ENCODE data around the gene DNMT1.

DNMT1 gene

DNA sequence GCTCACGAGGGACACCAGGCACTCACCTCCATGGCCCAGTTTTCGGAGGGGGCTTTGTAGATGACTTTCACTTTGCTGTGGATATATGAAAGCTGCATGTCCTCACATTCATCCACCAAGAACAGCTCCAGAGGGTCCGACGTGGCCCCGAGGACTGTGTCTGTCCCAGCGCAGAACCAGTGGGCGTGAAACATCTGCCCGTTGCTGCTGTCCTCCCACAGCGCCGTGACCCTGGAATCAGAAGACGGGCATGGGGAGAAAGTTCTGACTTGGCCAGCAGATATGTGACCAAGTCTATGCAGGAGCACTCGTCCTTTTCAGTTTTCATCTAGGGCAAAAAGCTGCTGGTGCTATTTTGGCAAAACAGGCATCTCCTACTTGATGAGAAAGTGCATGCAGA, 45.3 kb downstream of the DNMT1 start:
- no peak overlapping the region for H3K4me3 ChIP-seq (ENCODE audit: low read length)
- no peak for TF ChIP-seq ZNF274 (IDR thresholded peaks at IDR 0.05; ENCODE audit: low read depth, low read length)

DNA sequence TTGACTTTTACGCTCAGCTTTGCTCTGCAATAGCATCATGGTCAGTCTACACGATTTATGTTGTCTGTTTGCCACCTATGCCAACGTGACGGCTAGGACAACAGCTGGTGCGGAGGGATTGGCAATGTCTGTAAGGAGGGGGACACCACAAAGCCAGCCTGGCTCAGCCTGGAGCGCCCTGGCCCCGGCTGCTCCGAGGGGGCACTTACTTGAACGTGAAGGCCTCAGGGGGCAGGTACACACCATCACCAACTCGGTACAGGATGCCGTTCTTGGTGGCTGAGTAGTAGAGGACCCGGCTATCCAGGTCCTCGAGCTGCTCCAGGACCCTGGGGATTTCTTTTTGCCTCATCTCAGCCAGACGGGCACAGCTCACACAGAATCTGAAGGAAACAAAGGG, 48.6 kb downstream of the DNMT1 start:
- TF ChIP-seq ZNF274 (IDR thresholded peaks at IDR 0.05; ENCODE audit: low read depth, low read length): no peak
- H3K4me3 ChIP-seq (ENCODE audit: low read length): no peak overlapping the region

DNA sequence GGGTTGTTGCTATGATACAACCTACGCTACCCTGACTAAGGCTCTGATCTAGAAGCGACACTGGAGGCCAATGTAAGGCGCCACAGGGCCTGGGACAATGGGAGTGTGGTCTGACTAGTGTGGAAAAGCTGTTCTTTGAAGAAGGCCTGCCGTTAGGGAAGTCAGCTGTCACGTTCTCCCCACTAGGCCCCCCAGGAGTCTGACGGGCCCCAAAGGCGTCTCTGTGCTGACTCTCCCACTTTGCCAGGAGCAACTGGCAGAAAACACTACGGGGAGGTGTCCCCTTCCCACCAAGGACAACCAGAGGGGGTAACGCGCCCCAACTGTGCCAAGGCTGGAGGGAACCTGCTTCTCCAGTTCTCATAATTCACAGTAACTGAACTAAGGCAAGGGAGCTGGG, 49.7 kb downstream of the DNMT1 start:
- H3K4me3 ChIP-seq (ENCODE audit: low read length): no peak overlapping the region
- TF ChIP-seq ZNF274 (IDR thresholded peaks at IDR 0.05; ENCODE audit: low read depth, low read length): no peak

DNA sequence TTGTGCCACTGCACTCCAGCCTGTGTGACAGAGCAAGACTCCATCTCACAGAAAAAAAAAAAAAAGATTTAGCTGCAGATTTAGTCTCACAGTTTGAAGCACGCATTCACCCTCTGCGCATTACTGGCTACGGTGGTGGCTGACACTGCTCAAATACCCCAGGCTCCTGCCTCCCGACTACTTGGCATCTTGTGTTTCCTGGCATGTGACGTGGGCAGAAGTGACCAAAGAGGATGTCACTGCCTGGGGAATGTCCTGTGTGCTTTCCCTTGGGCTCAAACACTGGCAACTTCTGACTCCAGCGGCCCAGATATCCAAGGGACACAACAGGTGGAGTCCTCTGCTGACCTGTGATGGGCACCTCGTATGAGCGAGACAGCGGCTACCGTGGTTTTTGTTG, 50.4 kb downstream of the DNMT1 start:
- H3K4me3 ChIP-seq (ENCODE audit: low read length): no peak overlapping the region
- TF ChIP-seq ZNF274 (IDR thresholded peaks at IDR 0.05; ENCODE audit: low read depth, low read length): no peak

DNA sequence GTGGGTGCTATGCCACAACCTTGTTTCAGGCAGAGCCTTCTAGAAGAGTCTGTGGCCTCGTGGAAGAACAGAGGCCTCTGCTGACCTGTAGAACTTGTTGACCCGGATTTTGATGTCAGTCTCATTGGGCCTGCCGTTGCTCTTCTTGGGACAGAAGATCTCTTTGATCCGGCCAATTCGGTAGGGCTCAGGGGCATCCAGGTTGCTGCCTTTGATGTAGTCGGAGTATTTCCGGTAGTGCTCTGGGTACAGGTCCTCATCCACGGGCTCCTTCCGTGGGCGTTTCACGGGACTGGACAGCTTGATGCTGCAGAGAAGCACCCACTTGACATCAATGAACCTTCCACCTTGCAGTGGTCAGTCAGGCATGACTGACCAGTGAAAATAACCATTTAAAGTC, 51.1 kb downstream of the DNMT1 start:
- no peak overlapping the region for H3K4me3 ChIP-seq (ENCODE audit: low read length)
- no peak for TF ChIP-seq ZNF274 (IDR thresholded peaks at IDR 0.05; ENCODE audit: low read depth, low read length)

DNA sequence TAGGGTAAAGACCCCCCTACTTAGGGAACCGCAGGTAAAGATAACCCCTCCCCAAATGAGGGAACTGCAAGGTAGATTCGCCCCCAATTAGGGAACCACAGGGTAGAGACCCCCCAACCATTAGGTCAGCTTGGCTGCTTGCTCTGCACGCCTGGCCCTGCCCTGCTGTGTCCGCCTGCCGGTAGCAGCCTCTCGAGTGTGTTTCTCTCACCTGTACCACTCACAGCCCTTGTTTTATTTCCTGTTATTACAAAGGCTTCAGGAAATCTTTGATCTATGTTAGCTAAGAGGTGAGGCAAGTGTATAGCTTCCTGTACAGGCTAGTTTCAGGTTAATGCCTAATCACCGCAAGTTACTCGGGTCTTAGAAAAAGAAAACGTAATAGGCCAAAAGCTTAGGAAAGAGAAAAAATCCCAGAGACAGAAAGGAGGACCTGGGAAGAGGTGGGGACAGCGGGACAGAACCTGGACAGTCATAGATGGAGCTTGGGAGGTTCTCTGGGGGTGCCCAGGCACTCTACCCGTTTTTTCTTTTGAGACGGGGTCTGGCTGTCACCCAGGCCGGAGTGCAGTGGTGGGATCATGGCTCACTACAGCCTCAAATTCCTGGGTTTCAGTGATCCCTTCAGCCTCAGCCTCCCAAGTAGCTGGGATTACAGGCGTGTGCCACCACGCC, 51.9 kb downstream of the DNMT1 start:
- TF ChIP-seq ZNF274 (IDR thresholded peaks at IDR 0.05; ENCODE audit: low read depth, low read length): no peak
- no peak overlapping the region for H3K4me3 ChIP-seq (ENCODE audit: low read length)

DNA sequence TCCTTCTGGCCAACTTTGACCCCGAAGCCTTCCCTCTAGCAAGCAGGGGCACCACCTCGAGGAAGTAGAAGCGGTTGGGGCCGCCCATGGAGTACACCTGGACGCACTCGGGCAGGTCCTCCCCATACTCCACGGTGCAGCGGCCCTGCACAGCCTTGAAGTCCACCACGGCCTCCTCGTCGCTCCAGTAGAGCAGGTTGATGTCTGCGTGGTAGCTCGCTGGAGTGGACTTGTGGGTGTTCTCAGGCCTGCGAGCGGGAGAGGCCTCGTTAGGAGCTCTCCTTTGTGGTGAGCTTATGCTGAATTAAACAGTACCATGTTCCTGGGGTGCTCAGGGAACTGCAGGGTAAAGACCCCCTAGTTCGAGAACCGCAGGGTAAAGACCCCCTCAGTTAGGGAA, 52.8 kb downstream of the DNMT1 start:
- H3K4me3 ChIP-seq (ENCODE audit: low read length): no peak overlapping the region
- TF ChIP-seq ZNF274 (IDR thresholded peaks at IDR 0.05; ENCODE audit: low read depth, low read length): no peak

DNA sequence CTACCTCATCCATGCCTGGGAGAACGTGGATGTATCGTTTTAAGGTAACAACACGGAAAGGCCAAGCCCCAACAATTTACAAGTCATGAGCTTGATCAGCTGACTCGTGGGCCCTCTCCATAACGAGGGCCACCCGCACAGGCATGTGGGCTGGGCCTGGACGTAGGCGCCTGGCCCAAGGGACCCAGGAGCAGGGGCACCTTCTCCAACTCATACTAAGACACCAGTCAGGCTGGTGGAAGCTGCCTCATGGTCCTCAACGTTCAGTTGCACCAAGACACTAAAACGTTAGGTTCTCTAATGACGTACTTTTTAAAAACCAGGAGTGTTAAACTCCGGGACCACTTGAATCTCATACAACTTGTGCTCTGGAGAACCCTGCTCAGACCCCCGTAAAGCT, 53.3 kb downstream of the DNMT1 start:
- TF ChIP-seq ZNF274 (IDR thresholded peaks at IDR 0.05; ENCODE audit: low read depth, low read length): no peak
- H3K4me3 ChIP-seq (ENCODE audit: low read length): no peak overlapping the region

DNA sequence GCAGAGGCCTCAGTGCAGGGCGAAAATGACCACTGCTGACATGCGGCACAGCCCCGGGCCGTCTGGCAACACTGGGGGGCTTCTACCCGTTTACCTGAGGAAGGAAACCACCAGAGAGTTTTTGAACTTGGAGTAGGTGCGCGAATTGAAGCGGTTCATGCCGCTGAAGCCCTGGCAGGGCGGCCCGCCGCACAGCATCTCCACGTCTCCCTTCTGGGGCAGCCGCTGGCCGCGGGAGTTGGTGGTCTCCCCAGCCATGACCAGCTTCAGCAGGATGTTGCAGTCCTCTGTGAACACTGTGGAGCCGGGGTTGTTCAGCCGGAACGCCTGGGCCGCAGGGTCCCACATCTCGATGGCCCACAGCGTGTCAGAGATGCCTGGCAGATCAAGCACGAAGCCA, 54.8 kb downstream of the DNMT1 start:
- TF ChIP-seq ZNF274 (IDR thresholded peaks at IDR 0.05; ENCODE audit: low read depth, low read length): no peak
- no peak overlapping the region for H3K4me3 ChIP-seq (ENCODE audit: low read length)

DNA sequence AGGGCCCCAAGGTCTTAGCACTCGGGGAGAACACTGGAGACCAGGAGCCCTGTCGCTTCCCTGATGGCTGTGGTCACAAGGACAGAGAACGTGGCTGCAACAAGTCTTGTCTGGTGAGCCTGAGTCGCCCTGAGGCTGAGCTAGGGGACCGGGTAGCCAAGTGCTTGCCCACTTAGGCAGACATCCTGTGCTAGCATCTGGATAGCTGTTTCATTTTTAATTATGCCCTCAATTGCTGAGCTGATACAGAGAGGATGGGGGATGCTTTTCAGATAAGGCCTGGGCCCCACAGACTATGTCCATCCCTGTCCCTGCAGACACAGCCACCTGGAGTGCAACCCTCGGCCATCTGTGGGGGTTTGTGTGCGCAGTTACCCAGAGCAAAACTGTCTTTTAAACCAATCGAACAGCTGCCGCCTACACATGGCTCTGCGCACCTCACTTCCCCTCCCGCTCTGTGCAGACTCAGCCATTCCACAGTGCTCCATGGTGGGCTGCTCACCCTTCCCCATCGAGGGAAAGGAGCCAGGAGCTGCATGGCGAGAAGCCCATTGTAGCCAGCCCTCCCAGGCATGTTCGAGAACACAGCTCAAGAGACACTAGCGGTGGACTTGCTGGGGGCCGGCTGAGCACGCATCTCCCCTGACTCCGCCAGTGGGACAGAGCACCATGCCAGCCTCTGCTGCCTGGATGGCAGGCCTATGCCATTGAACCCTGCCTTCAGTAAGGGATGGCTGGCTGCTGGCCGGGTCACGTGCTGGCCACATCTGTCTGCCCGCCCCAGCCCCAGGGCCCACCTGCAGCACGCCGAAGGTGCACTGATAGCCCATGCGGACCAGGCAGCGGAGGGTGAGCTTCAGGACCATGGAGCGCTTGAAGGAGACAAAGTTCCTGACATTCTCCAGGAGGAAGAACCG, 55.6 kb downstream of the DNMT1 start:
- no peak overlapping the region for H3K4me3 ChIP-seq (ENCODE audit: low read length)
- no peak for TF ChIP-seq ZNF274 (IDR thresholded peaks at IDR 0.05; ENCODE audit: low read depth, low read length)

DNA sequence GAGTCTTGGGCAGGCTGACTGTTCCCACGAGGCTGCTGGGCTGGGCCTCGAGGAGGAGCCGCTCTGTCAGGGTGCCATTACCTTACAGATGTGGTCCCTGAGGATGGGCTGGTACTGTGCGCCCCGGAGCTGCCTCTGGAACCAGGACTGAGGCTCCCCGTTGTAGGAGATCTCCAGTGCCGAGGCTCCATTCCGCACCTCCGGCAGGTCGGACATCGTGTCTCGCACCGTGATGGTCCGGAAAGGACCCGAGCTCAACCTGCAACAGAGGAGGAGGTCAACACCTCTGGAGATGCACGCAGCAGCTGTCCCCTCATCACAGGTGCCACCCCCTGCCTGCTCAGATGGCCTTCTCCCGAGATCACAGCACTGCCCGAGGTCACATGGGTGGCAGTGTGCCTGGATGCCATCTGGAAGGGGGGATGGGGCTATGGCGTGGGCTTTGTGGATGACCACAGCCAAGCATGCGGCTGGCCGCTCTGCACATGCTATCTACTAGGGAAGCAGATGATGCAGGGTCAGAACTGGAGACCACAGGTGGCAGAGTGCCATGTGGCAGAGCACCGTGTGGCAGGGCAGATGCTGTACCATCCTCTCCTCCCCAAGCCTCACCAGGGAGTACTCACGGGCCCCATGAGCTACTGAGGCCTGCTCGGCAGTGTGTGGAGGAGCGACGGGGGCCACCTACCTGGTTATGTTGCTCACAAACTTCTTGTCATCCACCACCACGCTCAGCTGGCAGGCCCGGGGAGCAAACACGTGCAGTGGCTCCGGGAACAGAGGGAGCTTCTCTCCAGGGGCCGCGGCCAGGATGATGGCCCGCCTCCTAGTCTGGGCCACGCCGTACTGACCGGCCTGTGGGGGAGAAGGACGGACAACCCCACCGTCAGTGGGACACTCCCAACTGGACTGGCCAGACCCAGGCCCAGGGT, 56.7 kb downstream of the DNMT1 start:
- H3K4me3 ChIP-seq (ENCODE audit: low read length): no peak overlapping the region
- TF ChIP-seq ZNF274 (IDR thresholded peaks at IDR 0.05; ENCODE audit: low read depth, low read length): no peak

DNA sequence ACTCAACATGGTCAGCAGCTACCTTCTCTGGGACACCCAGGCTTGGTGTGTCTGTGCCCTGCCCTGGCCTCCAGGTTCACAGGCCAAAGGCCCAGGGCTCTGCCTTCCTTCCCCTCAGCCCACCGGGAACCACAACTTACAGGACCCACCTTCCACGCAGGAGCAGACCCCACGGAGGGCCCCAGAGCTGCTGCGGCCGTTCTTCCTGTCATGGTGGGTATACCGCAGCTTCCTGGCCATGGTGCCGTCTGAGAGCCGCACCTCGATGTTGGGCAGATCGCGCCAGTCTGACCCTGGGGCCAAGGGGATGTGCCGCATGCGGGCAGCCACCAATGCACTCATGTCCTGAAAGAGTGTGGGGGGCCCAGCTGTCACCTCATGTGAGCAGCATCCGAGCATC, 57.8 kb downstream of the DNMT1 start:
- TF ChIP-seq ZNF274 (IDR thresholded peaks at IDR 0.05; ENCODE audit: low read depth, low read length): no peak
- H3K4me3 ChIP-seq (ENCODE audit: low read length): no peak overlapping the region

DNA sequence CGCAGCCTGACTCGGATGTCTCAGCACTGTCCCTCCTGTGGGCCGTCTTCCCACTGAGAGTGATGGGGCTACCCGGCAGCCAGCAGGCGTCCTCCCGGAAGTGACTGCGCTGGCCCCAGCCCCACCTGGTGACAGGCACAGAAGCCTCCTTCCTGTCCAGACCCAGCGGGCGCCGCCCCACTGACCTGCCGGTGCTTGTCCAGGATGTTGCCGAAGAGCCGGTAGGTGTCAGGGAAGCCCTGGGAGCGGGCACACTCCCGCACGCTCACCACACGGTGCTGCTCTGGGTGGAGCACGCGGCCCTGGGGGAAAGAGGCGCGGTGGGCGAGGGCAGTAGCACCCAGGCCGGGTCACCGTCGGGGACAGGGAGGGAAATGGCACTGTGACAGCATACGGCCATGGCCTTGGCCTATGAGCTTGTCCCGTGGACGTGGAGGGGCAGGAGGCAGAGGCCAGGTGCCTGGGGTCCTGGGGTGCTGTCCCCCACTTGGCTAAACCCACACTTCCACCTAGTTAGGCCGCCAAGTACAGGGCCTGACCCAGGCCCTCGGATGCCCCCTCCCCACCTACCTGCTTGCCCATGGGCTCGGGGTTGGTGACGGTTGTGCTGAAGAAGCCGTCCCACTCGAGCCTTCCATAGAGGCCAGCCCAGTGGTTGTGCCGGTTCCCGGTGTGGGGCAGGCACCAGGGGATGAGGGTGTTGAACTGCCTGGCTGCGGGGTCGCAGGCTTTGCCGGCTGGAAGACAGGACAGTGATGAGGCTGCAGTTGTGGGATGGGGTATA, 59.0 kb downstream of the DNMT1 start:
- no peak overlapping the region for H3K4me3 ChIP-seq (ENCODE audit: low read length)

More for the DNA sequence above, 59.0 kb downstream of the DNMT1 start:
- TF ChIP-seq ZNF274 (IDR thresholded peaks at IDR 0.05; ENCODE audit: low read depth, low read length): no peak
